Right lobe of liver (tissue), 4 donors: ENCODE measurements around the gene CCNA1.

Experiments
- CTCF ChIP-seq, 4 donors: fragments of 200-600 bp in 3 of 4; fragments of 450-650 bp in 1 of 4; IDR thresholded peaks; one replicate each; pipeline versions ENCODE4 v1.5.1 to v1.8.0; 2016 to 2022; ENCODE audit warnings: antibody characterized with exemption in 4 of 4, mild to moderate bottlenecking in 2 of 4
- POLR2A ChIP-seq: fragments of 450-650 bp; IDR thresholded peaks from one replicate; pipeline ENCODE4 v1.6.1; 2017; ENCODE audit warnings: antibody characterized with exemption, mild to moderate bottlenecking
- donor health status: DM: no; HTN: no; CAD: no.
- donor health status: DM: no; HTN: no; CAD: no.
- donor health status: DM: no; HTN: yes; CAD: no.

GRCh38 chr13:36438594-36439483 is 6.5 kb downstream of the CCNA1 start:
- TF ChIP-seq CTCF (IDR thresholded peaks at IDR 0.05) (no peak), POLR2A (no peak)
